ENCODE results near the gene PLB1.

Gene PLB1

DNA sequence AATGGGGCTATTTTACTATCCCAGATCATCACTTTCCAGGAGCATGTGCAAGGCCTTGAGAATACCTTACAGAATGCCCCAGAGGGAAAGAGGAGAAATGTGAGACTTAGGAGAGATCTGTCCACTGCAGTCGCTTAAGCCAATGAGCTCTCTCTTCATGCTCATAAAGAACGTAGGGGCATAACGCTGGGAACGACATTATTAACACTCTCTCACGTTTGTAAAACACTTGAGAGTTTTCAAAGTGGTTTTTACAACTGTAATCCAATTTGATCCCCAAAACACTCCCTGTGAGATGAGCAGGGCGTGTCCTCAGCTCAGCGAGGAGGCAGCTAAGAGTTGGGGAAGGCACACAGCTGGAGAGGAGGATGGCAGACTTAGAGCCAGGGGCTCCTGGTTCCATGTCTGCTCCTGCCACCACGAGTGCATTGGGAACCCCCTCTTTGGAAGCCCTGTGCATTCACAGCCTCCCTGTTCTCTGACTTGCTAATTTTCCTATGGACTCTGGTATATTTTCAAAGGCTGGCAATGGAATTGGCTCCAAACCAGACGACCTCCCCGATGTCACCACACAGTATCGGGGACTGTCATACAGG, 97.4 kb downstream of the PLB1 start:
- DNase-seq, result no peak

DNA sequence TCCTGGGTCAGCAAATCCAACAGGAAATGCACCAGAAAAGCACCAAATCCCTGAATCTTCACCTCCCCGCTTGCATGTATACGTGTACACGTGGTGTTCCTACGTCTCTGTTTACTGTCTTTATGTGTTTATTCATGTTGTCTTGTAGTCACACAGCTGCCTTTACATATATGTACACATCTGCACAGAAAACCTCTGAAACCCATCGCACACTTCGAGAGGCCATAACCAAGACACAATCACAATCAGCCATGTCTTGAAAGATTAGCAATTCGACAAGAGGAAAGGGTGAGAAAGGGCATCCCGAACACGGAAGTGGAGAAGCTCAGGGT, 98.1 kb downstream of the PLB1 start:
- DNase-seq, result no peak

DNA sequence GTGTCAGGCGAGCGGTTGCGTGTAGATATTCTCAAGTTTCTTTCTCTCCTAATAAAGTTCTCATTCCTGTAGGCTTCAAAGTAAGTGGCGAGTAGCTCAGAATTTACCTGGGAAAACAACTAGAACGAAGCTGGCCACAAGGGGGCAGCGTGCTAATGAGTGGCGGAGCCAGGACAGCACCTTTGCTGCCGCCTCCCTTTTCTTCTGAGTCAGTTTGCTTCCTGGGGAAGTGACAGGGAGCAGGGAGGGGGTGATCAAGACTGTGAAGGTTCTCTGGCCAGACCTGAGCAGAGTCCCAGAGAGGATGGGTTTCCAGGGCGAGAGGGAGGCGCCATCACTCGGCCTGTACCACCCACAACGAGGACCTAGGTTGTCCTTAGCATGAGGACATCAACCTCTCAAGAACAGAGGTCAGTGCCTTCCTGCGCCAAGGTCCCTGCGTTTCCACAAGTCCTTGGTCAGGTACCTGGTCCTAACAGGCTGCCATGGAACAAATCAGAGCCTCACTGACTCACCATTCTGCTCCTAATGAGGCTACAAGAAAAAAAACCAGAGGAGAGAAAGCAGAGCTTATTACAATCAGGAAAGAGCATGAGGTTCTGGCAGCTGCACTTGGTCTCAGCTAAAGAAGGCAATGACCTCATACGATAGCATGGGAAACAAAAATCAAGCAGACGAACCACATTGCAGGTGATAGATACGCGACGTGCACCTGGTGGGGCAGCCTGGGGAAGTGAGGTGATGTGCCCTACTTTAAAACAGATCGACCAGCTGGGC, 98.7 kb downstream of the PLB1 start:
- peak; percentile 53 for DNase-seq

DNA sequence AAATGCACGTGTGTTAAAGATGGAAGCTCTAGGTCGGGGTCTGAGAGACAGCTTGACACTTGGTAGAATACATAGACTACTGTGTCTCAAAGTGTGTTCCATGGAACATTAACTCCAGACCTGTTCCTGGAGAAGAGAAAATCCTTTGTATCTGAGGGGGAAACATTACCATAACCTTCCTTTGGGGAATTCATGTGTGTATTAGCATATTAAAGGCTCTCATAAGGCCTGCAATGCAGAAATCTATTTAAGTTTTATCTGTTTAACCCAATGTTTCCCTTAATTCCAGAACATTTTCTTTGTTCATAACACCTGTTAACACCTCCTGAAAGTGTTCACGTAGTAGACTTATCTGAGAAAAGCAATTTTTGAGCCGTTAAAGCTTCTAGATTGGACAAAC, 99.5 kb downstream of the PLB1 start:
- DNase-seq, result no peak

DNA sequence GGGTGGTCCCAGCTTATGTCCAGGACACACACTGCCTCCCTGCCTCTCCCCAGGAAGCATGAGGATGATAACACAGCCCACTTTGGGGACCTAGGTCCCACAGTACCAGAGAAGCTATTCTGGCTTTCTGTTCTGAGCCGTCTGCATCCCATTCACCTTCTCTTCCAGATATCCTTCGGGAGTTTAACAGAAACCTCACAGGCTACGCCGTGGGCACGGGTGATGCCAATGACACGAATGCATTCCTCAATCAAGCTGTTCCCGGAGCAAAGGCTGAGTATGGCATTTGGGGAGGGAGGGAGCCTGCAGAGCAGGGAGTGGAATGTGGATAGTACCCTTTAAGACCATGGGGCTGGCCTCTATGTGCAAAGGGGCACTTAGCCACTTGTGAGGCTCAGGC, 102.6 kb downstream of the PLB1 start:
- no peak for DNase-seq

DNA sequence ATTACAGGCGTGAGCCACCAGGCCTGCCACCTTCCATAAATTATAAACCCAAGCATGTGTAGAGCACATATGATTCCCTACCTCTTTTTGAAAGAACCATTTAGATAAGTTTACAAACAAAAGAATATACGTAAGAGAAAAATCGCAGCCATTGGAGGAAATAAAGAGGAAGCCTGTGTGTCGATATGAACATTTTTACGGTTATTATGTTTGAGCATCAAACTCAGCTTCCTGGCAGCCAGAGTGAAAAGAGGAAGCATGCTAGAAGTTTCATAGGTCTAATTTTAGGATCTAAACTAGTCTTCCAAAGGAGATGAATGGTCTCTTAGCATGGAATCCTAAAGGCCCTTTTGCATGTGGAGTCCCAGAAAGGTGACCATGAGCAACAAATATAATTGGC, 104.3 kb downstream of the PLB1 start:
- DNase-seq, result no peak

DNA sequence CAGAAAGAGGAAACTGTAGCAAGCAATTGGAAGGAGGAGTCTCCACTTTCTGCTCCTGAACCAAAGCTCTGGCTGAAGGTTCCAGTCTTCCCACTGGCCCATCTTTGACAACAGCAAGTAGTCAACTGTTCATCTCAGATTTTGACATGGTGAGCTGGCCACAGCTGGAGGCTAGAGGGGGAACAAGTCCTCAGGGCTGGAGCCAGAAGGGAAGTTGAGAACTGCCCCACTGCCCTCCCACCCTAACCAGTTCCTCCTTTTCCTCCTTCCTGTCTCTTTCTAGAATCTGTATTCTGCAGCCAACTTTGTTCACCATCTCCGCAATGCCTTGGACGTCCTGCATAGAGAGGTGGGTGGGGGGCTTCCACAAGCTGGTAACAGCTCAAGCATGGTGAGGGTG, 105.8 kb downstream of the PLB1 start:
- DNase-seq, result no peak

DNA sequence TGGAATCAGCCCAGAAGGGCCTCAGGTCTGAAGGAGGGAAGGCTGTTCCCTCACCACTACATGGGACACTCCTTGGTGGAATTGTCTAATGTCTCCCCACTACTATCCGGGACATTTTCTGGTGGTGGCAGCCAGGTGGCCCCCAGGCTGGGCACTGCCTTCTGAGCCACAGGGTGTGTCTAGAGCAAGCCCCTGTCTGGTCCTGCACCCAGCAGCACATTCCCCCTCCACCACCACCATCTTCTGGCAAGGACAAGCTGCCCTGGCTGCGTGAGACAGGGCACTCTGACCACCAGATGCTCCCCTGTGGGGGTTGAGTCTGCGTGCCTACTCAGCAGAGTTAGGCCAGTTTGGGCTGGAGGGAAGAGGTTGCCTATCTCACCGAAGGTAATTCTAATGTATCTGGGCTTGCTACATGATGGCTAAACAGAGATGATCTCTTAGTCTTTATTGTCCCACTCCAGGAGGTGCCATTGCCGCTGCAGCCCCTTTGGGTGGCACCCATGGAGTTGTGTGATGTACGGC, 106.3 kb downstream of the PLB1 start:
- DNase-seq, result no peak

DNA sequence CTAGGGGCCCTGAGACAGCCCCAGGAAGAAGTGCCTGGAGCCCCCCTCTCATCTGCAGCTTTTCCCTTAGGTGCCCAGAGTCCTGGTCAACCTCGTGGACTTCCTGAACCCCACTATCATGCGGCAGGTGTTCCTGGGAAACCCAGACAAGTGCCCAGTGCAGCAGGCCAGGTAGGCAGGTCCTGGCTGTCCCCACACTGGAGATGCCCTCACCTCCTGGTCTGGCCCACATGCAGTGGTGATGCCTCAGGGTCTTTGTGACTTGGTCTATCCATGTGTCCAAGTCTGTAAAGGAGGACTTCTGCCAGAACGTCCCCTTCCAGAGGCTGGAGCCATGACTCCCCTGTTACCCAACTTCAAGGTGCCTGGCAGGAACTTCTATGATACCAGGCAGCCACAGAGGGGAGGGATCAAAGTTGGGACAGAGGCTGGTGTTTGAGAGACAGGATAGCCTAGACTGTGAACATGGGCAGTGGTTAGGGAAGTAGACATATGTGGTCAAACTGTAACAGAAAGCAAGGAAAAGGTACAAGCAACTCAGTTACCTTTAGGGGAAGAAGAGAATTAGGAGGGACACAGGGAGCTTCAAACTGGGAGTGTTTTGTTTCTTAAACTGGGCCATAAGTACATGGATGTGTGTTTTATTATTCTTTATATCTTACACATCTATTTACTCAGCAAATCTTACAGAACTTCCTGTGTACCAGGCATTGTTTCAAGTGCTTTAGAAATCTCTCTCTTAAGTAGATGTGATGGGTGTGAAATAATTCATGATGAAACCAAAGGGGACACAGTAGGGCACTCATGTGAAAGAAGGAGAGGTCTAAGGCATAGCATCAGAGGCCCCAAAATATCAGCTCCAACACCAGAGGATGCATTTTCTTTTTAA, 107.1 kb downstream of the PLB1 start:
- no peak for DNase-seq

DNA sequence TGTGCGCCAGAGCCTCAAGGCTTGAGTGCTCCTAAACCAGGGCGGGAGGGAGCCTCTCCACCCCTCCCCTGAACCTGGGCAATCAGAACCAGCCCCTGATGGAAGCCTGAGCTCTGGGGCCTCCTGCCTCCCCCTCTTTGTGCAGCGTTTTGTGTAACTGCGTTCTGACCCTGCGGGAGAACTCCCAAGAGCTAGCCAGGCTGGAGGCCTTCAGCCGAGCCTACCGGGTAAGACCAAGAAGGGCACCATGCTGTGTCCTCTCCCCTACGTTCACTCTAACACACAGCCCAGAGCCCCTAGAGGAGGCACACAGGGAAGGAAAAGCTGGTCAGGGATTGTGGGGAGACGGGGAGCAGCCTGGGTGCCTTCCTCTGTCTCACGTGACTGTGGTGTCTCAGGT, 108.0 kb downstream of the PLB1 start:
- no peak for DNase-seq

DNA sequence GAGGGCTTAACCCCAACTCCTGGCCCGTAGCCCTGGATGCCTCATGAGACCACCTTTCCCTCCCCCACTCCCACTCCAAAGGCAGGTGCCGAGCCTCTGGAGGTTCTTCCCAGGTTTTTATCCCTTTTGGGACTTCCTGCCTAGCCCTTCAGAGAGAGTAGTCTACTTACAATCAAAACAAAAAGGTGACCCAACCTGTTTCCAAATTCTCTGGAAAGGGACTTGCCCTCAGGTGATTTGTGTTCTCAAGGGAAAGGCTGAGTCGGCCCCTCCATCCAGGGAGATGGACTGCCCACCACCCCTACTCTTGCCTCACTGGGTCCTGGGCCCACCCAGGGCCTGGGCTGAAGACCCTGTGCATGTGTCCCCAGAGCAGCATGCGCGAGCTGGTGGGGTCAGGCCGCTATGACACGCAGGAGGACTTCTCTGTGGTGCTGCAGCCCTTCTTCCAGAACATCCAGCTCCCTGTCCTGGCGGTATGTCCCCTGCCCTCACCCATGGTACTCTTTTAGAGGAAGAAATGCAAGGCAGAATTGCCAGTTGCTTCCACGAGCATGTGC, 108.5 kb downstream of the PLB1 start:
- DNase-seq, result no peak

DNA sequence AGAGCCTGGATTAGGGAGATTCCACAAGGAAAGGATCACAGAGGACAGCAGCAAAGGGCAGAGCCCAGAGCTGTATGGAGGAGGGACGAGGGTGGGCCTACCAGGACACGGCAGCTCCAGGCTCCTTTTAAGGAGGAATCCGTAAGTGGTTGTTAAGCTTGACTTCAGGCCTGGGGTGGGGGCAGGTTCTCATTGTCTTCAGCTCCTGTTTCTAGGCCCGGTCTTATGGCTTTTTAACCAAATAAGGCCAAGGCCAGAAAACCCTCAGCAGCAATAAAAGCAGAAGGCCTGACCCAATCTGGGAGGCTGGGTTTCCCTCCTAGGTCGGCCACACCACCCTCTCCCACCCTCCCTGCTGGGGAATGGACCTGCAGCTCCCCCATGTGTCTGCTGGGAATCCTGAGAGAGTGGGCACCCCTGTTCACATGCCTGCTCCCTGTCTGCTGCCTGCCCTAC, 111.2 kb downstream of the PLB1 start:
- DNase-seq, result no peak

DNA sequence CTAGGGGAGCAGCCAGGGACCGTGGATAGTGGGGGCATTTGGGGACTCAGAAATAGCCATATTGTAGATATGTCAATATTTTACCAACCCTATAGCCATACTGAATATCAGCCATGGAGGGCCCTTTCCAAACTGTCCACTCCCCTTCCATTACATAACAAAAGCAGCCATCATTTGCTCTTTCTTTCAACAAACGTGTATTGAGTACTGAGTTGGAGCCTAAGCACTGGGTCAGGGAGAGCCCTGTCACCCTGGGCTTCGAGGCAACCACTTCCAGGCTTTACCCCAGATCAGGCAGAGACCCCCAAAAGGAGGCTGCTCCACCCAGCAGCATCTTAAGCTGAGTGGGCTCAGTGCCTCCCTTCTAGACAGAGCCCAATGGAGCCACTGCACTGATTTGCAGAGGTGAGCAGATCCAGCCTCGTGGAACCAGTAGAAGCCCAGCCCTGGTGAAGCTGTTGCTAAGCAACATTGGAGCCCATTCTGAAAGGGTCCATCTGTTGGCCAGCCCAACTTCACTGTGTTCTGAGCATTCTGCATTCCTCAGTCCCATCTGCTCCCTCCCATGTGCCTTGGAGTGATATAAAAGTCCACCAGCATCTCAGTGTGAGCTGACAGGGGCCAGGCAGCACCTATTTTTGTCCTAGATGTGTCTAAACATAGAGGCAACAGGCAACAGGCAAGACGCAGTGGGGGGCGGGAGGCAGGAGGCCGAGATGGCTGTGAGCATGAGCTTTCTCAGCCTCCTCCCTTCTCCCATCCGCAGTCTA, 112.1 kb downstream of the PLB1 start:
- no peak for DNase-seq

DNA sequence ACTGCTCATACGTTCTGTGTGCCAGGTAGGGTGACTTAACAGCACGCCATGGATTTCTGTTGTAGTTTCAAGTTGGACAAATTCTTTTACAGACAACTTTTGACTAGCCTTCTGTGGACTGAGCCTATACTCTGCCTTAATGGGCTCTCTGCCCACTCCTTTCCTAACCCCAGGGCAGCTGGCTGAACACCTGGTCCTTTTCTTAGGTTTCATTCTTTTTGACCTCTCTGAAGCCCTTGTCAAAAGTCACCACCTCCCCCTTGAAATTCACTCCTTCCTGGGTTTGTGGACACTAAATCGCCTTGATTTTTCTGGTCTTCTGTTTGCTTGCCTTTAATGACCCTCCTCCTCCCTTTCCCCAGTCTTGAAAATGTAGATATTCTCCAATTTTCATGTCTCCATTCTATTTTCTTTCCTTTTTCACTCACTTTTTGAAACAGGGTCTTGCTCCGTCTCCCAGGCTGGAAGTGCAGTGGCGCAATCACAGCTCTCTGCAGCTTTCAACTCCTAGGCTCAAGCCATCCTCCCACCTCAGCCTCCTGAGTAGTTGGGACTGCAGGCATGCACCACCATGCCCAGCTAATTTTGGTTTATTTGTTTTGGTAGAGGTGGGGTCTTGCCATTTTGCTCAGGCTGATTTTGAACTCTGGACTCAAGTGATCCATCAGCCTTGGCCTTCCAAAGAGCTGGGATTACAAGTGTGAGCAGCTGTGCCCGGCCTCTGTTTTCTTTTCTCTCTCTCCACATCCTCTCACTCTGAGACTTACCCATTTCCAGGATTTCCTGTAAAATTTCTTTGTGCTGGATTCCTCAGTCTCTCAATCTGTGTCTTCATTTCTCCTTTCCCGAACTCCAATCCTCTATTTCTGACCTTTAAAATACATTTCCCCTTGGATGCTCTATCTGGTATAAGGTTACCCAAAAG, 112.9 kb downstream of the PLB1 start:
- DNase-seq, result no peak

DNA sequence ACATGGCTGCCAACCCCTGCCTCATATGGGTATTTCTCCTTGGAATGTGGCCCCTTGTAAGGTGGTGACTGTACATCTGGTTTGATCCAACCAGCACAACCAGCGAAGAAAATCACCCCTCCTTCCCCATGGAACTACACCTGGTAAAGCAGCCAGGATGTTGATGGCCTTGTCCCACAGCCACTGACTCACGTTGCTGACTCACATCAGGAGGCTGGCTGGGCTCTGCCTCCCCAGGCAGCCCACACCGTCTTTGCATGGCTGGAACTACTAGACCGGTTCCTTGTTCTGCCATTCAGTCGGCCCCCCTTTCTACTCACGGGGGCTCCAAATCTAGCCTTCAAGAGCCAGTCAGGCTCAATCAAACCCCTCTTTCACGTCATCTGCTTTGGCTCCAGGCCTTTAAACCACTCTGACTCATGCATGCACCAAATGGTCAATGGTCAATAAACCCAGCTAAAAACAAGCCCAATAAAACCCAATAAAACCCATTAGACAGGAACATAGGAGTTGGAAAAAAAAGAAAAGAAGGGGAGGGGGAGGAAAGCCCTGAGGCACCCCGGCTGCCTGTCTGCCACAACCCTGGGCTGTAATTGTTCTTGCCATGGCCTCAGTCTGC, 114.8 kb downstream of the PLB1 start:
- no peak for DNase-seq

DNA sequence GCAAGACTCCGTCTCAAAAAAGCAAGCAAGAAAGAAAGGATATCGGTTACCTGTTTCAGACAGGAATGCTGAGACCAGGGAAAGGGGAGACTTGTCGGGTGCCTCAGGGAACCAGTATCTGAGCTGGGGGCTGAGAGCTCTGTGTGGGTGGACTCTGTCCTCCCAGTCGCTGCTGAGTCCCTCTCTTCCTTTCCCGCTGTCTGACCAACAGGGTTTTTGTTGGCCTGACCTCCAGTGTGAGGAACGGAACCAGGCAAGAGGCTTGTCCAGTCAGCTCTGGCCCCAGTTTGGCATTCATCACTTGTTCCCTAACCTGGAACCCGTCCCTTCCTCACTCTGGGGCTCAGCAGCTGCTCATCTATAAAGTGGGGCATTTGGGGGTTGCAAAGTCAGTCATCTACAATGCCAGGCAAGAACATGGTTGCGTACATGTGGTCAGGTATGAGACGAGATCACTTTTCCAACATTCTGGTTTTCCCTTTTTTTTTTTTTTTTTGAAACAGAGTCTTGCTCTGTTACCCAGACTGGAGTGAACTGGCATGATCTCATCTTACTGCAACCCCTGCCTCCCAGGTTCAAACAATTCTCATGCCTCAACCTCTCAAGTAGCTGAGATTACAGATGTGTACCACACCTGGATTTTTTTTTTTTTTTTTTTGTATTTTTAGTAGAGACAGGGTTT, 116.4 kb downstream of the PLB1 start:
- no peak for DNase-seq

DNA sequence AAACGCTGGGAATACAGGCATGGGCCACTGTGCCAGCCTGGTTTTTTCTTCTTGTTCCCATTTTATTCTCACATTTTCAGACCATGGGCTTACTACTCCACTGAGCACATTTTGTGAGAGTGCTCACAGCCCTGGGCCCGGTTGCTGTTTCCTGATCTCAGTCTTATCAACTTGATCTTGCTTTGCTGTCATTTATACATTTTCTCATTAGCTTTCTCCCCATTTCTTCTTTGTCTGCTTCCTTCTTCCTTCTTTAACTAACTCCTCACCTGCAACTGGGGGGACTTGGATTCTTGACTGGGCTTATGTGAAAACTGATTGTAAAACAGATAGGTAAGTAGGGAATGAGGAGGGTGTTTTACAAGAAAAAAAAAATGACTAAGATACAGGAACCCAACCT, 117.3 kb downstream of the PLB1 start:
- no peak for DNase-seq

DNA sequence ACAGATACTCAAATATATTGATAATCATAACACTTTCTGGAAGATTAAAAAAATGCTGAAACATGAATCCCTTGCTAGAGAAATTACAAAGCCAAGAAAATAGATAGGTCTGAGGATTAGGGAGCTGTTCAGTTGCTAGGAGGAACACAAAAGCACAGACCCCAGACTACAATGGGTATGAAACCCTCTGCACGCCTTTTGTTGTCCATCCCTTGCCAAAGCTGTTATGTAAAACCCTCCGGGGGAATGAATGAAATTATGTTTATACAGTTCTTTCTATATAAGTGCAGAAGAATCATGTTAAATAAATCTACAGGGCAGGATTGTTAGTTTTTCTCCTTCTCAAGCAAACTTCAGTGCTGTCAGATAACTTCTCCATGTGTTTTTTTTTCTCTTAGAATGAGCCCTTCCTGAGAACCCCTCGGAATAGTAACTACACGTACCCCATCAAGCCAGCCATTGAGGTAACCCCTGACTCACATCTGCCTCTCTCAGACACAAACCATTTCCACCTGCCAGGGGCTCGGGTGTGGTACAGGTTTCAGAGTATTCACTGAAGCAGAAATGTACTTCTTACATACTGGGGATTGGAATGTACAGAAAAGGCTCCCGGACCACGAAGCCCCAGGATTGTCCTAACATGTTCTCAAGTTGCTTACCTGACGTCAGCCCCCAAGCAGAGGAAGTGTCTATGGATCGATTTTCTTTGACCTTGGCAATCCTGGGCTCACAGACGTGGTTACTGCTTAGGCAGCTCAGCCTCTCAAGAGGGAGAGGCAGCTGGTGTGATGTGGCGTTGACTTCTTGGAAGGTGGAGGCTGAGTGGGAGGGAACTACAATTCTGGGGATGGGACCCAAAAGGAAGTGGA, 118.0 kb downstream of the PLB1 start:
- no peak for DNase-seq

DNA sequence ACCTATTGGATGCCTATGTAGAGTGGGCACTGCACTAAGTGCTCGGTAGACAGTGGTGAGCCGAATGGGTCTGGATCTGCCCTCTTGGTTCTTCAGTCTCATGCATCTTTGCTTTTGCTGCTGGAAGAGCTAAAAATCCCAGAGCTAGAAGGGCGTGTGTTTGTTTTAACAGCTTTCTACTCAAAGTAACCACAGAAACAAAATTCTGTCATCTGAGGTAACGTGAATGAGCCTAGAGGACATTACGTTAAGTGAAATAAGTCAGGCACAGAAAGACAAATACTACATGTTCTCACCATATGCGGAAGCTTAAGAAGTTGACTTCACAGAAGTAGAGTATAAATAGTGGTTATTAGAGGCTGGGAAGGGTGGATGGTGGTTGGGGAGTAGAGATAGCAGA, 119.8 kb downstream of the PLB1 start:
- DNase-seq, result no peak
